Spleen (tissue), 11 donors: ENCODE measurements around the gene SUCO. TPM values are rescaled to one million over a fixed set of nuclear protein-coding genes. Genes with fewer than 3 reads are reported as not detected.

Source experiments
- DNase-seq: peaks from one replicate; pipeline ENCODE4 v3.0.0-alpha.2; 2020
- H3K27ac ChIP-seq, 8 donors: fragments of 200-600 bp; sonication (generic) in 7 of 8; 1 replicate in 4 of 8; 2 replicates in 4 of 8; pipeline versions ENCODE4 v1.5.0 to v1.8.0; 2016 to 2021; ENCODE audit warnings: inconsistent platforms in 4 of 8, mild to moderate bottlenecking in 4 of 8, moderate library complexity in 1 of 8
- H3K27me3 ChIP-seq, 7 donors: fragments of 200-600 bp; sonication (generic) in 6 of 7; replicated peaks in 1 of 7; 1 replicate in 4 of 7; 2 replicates in 3 of 7; pipeline versions ENCODE4 v1.5.0 to v1.8.0; 2016 to 2021; ENCODE audit warnings: inconsistent platforms in 3 of 7, mild to moderate bottlenecking in 1 of 7
- H3K36me3 ChIP-seq, 6 donors: fragments of 200-600 bp; sonication (generic) in 5 of 6; 1 replicate in 4 of 6; 2 replicates in 2 of 6; pipeline versions ENCODE4 v1.5.0 to v1.8.0; 2016 to 2021; ENCODE audit warnings: inconsistent platforms in 2 of 6
- H3K4me1 ChIP-seq, 6 donors: fragments of 200-600 bp; sonication (generic) in 5 of 6; 1 replicate in 3 of 6; 2 replicates in 3 of 6; pipeline versions ENCODE4 v1.5.0 to v1.8.0; 2016 to 2021; ENCODE audit warnings: inconsistent platforms in 3 of 6
- H3K4me3 ChIP-seq, 8 donors: fragments of 200-600 bp; sonication (generic) in 7 of 8; 1 replicate in 4 of 8; 2 replicates in 4 of 8; pipeline versions ENCODE4 v1.5.0 to v1.8.0; 2016 to 2021; ENCODE audit warnings: inconsistent platforms in 4 of 8, mild to moderate bottlenecking in 4 of 8, moderate library complexity in 2 of 8
- H3K9me3 ChIP-seq, 8 donors: fragments of 200-600 bp; sonication (generic) in 7 of 8; 1 replicate in 4 of 8; 2 replicates in 4 of 8; pipeline versions ENCODE4 v1.5.0 to v1.8.0; 2016 to 2021; ENCODE audit warnings: inconsistent platforms in 4 of 8
- CTCF ChIP-seq, 11 experiments: fragments of 200-600 bp in 7 of 11; fragments of 450-650 bp in 4 of 11; sonication (generic) in 4 of 11; IDR thresholded peaks in 8 of 11; conservative IDR thresholded peaks in 3 of 11; 1 replicate in 7 of 11; 2 replicates in 4 of 11; pipeline versions ENCODE4 v1.4.0 to v1.8.0; 2016 to 2021; ENCODE audit warnings: antibody characterized with exemption in 11 of 11, inconsistent platforms in 4 of 11, mild to moderate bottlenecking in 1 of 11
- POLR2A ChIP-seq, 3 donors: fragments of 450-650 bp; IDR thresholded peaks; one replicate each; pipeline ENCODE4 v1.5.1; 2017; ENCODE audit warnings: antibody characterized with exemption in 3 of 3, mild to moderate bottlenecking in 1 of 3
- POLR2AphosphoS5 ChIP-seq, 3 donors: sonication (generic); formaldehyde crosslinking; IDR thresholded peaks; one replicate each; pipeline ENCODE4 v1.5.1; 2017; ENCODE audit warnings: antibody characterized with exemption in 3 of 3
- WGBS, 5 donors: extraction: QIAGEN DNeasy Blood & Tissue Kit in 3 of 5; methylation state at CpG; one replicate each; pipeline versions ENCODE4 v1.1.5 to v1.1.7; 2013 to 2018; 5-methylcytosine and 5-hydroxymethylcytosine counted together
- intact Hi-C: fragments of 100-400 bp; cut with DNase I; formaldehyde crosslinking; loops from one replicate; pipeline ENCODE4 v1.15.0; 2023; ENCODE audit warnings: low total_unique reads
- polyA plus RNA-seq, 3 donors: library from polyadenylated mRNA; stranded (reverse); fragments of 200-250 nt; gene quantifications; one replicate each; pipeline ENCODE4 v1.2.1, GENCODE V29; 2013
- total RNA-seq, 7 donors: library from RNA; depleted of rRNA in 3 of 7; stranded (reverse); fragments of >200 nt in 3 of 7; fragmentation: NEBNext Ultra II Directional in 4 of 7; extraction: Animal tissue kit (Norgen Biotek cat#: 25700) in 4 of 7; gene quantifications; one replicate each; pipeline versions ENCODE4 v1.1.0 to v1.2.1, GENCODE V29; 2016 to 2021
- donor health status: healthy with polysubstance abuse.
- donor health status: DM: no; HTN: no; CAD: no; lungs with moderate emphysema.
- donor health status: DM: no; HTN: no; CAD: no.
- donor health status: Bipolar disorder and iron deficiency.
- donor health status: healthy.
- donor health status: DM: no; HTN: no; CAD: no.
- donor health status: DM: yes; HTN: yes; CAD: no.

The SUCO gene
- total and polyA plus RNA-seq, 10 donors: 7.9 to 59.5 (median 39.5) TPM

- Histone ChIP-seq H3K4me3 (peak overlapping the region in 1 of 8 donors; percentile 17), H3K9me3 (no peaks in the 10 kb centered on the region), H3K36me3 (no peaks in the 10 kb centered on the region), H3K4me1 (peaks cover 4 to 44% (median 21%) of the 10 kb centered on the region in 6 donors), H3K27ac (peak overlapping the region in 6 of 8 donors; percentile 22 to 78 (median 49)), H3K27me3 (no peaks in the 10 kb centered on the region)
- WGBS, 5 donors: 55 to 83% (median 59%) methylated on average over 9 of the region's 9 CpGs
- intact Hi-C loops: no loop called here
- TF ChIP-seq POLR2A (IDR thresholded peaks at IDR 0.05) (no peak), CTCF (IDR thresholded peaks at IDR 0.05 in 8 of 11, conservative IDR thresholded peaks at IDR 0.05 in 3 of 11) (no peak), POLR2AphosphoS5 (IDR thresholded peaks at IDR 0.05) (no peak)
- DNase-seq: no peak
Observed at GRCh38 chr1:172638885-172639831, 106.2 kb downstream of the SUCO start.

GRCh38 chr1:172640111-172640510 is 107.2 kb downstream of the SUCO start:
- no peak for TF ChIP-seq POLR2A (IDR thresholded peaks at IDR 0.05)
- no peak for TF ChIP-seq POLR2AphosphoS5 (IDR thresholded peaks at IDR 0.05)
- no peak for TF ChIP-seq CTCF (IDR thresholded peaks at IDR 0.05 in 8 of 11, conservative IDR thresholded peaks at IDR 0.05 in 3 of 11)
- Histone ChIP-seq H3K4me1 (peaks cover 4 to 47% (median 24%) of the 10 kb centered on the region in 6 donors), H3K9me3 (no peaks in the 10 kb centered on the region), H3K4me3 (no peak overlapping the region), H3K36me3 (no peaks in the 10 kb centered on the region), H3K27me3 (no peaks in the 10 kb centered on the region), H3K27ac (peak overlapping the region in 4 of 8 donors; percentile 35 to 78 (median 62))
- WGBS, 5 donors: 75 to 84% (median 81%) methylated on average over 8 of the region's 8 CpGs
- intact Hi-C loops: no loop called here
- no peak for DNase-seq

- H3K4me1 ChIP-seq: peaks cover 4 to 47% (median 24%) of the 10 kb centered on the region in 6 donors
- 61 to 81% (median 80%) methylated on average over 5 of the region's 5 CpGs for WGBS, 5 donors
- no peaks in the 10 kb centered on the region for H3K27me3 ChIP-seq
- no peak overlapping the region for H3K27ac ChIP-seq
- no peak overlapping the region for H3K4me3 ChIP-seq
- DNase-seq: no peak
- no peaks in the 10 kb centered on the region for H3K36me3 ChIP-seq
- TF ChIP-seq POLR2AphosphoS5 (IDR thresholded peaks at IDR 0.05) (no peak), POLR2A (IDR thresholded peaks at IDR 0.05) (no peak), CTCF (IDR thresholded peaks at IDR 0.05 in 8 of 11, conservative IDR thresholded peaks at IDR 0.05 in 3 of 11) (no peak)
- H3K9me3 ChIP-seq: no peaks in the 10 kb centered on the region
- intact Hi-C loops: no loop called here
Observed at GRCh38 chr1:172641492-172641891, 108.5 kb downstream of the SUCO start.

GRCh38 chr1:172642970-172643369 is 110.0 kb downstream of the SUCO start:
- Histone ChIP-seq H3K9me3 (no peaks in the 10 kb centered on the region), H3K27me3 (no peaks in the 10 kb centered on the region), H3K4me3 (no peak overlapping the region), H3K4me1 (peaks cover 4 to 53% (median 25%) of the 10 kb centered on the region in 6 donors), H3K36me3 (no peaks in the 10 kb centered on the region), H3K27ac (peak overlapping the region in 2 of 8 donors; percentile 4 to 9)
- intact Hi-C loops: no loop called here
- no peak for DNase-seq
- 56 to 67% (median 59%) methylated on average over 6 of the region's 6 CpGs for WGBS, 5 donors
- TF ChIP-seq POLR2AphosphoS5 (IDR thresholded peaks at IDR 0.05) (no peak), POLR2A (IDR thresholded peaks at IDR 0.05) (no peak), CTCF (IDR thresholded peaks at IDR 0.05 in 8 of 11, conservative IDR thresholded peaks at IDR 0.05 in 3 of 11) (no peak)
